IMR-90 (cell line): ENCODE measurements around the gene PYDC1. TPM values are rescaled to one million over a fixed set of nuclear protein-coding genes. Genes with fewer than 3 reads are reported as not detected.

Experiments
- ATAC-seq: fragments of 200-7000 bp; cut with Tn5 transposase; 2 replicates; pipeline ENCODE4 v1.9.1; 2020; ENCODE audit warnings: low read depth, mild to moderate bottlenecking, moderate library complexity
- BruUV-seq: library from RNA; stranded (reverse); fragments of 400-500 nt; replicated peaks from 2 replicates; lab custom pipeline; 2021; lab: Mats Ljungman, UMichigan
- CTCF ChIA-PET: fragments of 300-600 bp; formaldehyde crosslinking; extraction: SDS; loops from one replicate; lab custom pipeline; 2021; ENCODE audit warnings: antibody characterized with exemption; lab: Yijun Ruan, JAX
- POLR2A ChIA-PET: fragments of 300-600 bp; sonication (Branson Sonifier 250); formaldehyde crosslinking; loops from one replicate; lab custom pipeline; 2022; ENCODE audit warnings: antibody characterized with exemption; ENCODE audit not compliant: unreplicated experiment; lab: Charles Lee
- DNase-seq: peaks from one replicate; pipeline ENCODE4 v3.0.0; 2013
- H2AFZ ChIP-seq: replicated peaks from 2 replicates; pipeline ENCODE3; 2013; ENCODE audit warnings: low read length, mild to moderate bottlenecking; ENCODE audit not compliant: poor library complexity
- H2AK5ac ChIP-seq: 2 replicates; pipeline ENCODE4 v1.6.1; 2013; ENCODE audit warnings: low read depth, low read length, inconsistent platforms
- H2AK9ac ChIP-seq: replicated peaks from 2 replicates; pipeline ENCODE3; 2013; ENCODE audit warnings: mild to moderate bottlenecking, low read depth, low read length, moderate library complexity; ENCODE audit not compliant: poor library complexity
- H2BK120ac ChIP-seq: 2 replicates; pipeline ENCODE4 v1.6.1; 2013; ENCODE audit warnings: low read depth, low read length, inconsistent platforms
- H2BK15ac ChIP-seq: 3 replicates; pipeline ENCODE4 v1.6.1; 2013; ENCODE audit warnings: low read depth, low read length, inconsistent platforms
- H2BK20ac ChIP-seq: 2 replicates; pipeline ENCODE4 v1.6.1; 2013; ENCODE audit warnings: low read depth, mild to moderate bottlenecking, inconsistent platforms, low read length, moderate library complexity
- H2BK5ac ChIP-seq: 2 replicates; pipeline ENCODE4 v1.6.1; 2013; ENCODE audit warnings: mild to moderate bottlenecking, low read depth, low read length, inconsistent platforms; ENCODE audit not compliant: poor library complexity, severe bottlenecking
- H3K14ac ChIP-seq: replicated peaks from 2 replicates; pipeline ENCODE4 v1.6.1; 2013; ENCODE audit warnings: low read depth, low read length, inconsistent platforms
- H3K18ac ChIP-seq: 2 replicates; pipeline ENCODE4 v1.6.1; 2013; ENCODE audit warnings: low read depth, low read length, control low read depth
- H3K23ac ChIP-seq: 2 replicates; pipeline ENCODE4 v1.6.1; 2013; ENCODE audit warnings: low read depth, low read length, inconsistent platforms
- H3K27ac ChIP-seq: 2 replicates; pipeline ENCODE4 v1.5.1; 2013; ENCODE audit warnings: mild to moderate bottlenecking, control low read depth, low read length; ENCODE audit not compliant: insufficient read depth
- H3K27me3 ChIP-seq: 2 replicates; pipeline ENCODE4 v1.6.1; 2013; ENCODE audit warnings: low read length; ENCODE audit not compliant: control insufficient read depth, insufficient read depth
- H3K36me3 ChIP-seq: 2 replicates; pipeline ENCODE4 v1.6.1; 2013; ENCODE audit warnings: low read length, mixed read lengths; ENCODE audit not compliant: control insufficient read depth, insufficient read depth
- H3K4ac ChIP-seq: 2 replicates; pipeline ENCODE4 v1.6.1; 2013; ENCODE audit warnings: low read depth, low read length, inconsistent platforms
- H3K4me1 ChIP-seq: 2 replicates; pipeline ENCODE4 v1.6.1; 2013; ENCODE audit warnings: low read length, mixed read lengths; ENCODE audit not compliant: control insufficient read depth, insufficient read depth
- H3K4me2 ChIP-seq: 2 replicates; pipeline ENCODE4 v1.6.1; 2013; ENCODE audit warnings: low read depth, mild to moderate bottlenecking, control low read depth, low read length, moderate library complexity
- H3K4me3 ChIP-seq: 2 replicates; pipeline ENCODE4 v1.5.1; 2013; ENCODE audit warnings: low read depth, mild to moderate bottlenecking, control low read depth, low read length, moderate library complexity; ENCODE audit not compliant: insufficient read depth
- H3K56ac ChIP-seq: 2 replicates; pipeline ENCODE4 v1.6.1; 2013; ENCODE audit warnings: low read length, inconsistent platforms; ENCODE audit not compliant: insufficient read depth; ENCODE audit errors: extremely low read depth
- H3K79me1 ChIP-seq, 2 experiments: 2 replicates each; pipeline ENCODE4 v1.6.1; 2013; ENCODE audit warnings: low read length in 2 of 2, inconsistent platforms in 1 of 2, low read depth in 1 of 2
- H3K9ac ChIP-seq: 2 replicates; pipeline ENCODE4 v1.6.1; 2013; ENCODE audit warnings: low read depth, low read length, control low read depth
- H3K9me1 ChIP-seq: 2 replicates; pipeline ENCODE4 v1.6.1; 2013; ENCODE audit warnings: low read length, inconsistent platforms; ENCODE audit not compliant: insufficient read depth
- H3K9me3 ChIP-seq: 2 replicates; pipeline ENCODE4 v1.6.1; 2013; ENCODE audit warnings: low read length; ENCODE audit not compliant: control insufficient read depth, insufficient read depth
- H4K20me1 ChIP-seq: 2 replicates; pipeline ENCODE4 v1.6.1; 2013; ENCODE audit warnings: low read length, inconsistent platforms; ENCODE audit not compliant: insufficient read depth
- H4K5ac ChIP-seq: 2 replicates; pipeline ENCODE4 v1.6.1; 2013; ENCODE audit warnings: mild to moderate bottlenecking, low read depth, low read length, control low read depth
- H4K8ac ChIP-seq, 2 experiments: 2 replicates each; pipeline ENCODE4 v1.6.1; 2013; ENCODE audit warnings: low read depth in 2 of 2, low read length in 2 of 2, control low read depth in 1 of 2, inconsistent platforms in 1 of 2
- H4K91ac ChIP-seq: 2 replicates; pipeline ENCODE4 v1.6.1; 2013; ENCODE audit warnings: low read depth, low read length, inconsistent platforms; ENCODE audit not compliant: insufficient read depth
- BHLHE40 ChIP-seq: fragments of 150-350 bp; IDR thresholded peaks from 2 replicates; pipeline ENCODE4 v1.6.1; 2016; ENCODE audit warnings: mild to moderate bottlenecking, low read depth, low read length
- CEBPB ChIP-seq: IDR thresholded peaks from 2 replicates; pipeline ENCODE4 v1.6.1; 2012; ENCODE audit warnings: low read depth, low read length, improper control_type of control experiment
- CHD1 ChIP-seq: IDR thresholded peaks from 2 replicates; pipeline ENCODE4 v1.6.1; 2012; ENCODE audit warnings: low read depth, low read length, improper control_type of control experiment
- MAFK ChIP-seq: IDR thresholded peaks from 2 replicates; pipeline ENCODE4 v1.6.1; 2012; ENCODE audit warnings: low read depth, low read length, improper control_type of control experiment
- MAZ ChIP-seq: IDR thresholded peaks from 2 replicates; pipeline ENCODE4 v1.6.1; 2012; ENCODE audit warnings: low read depth, mild to moderate bottlenecking, low read length, improper control_type of control experiment, moderate library complexity, borderline replicate concordance
- NFE2L2 ChIP-seq: fragments of 150-350 bp; IDR thresholded peaks from 2 replicates; pipeline ENCODE4 v1.6.1; 2016; ENCODE audit warnings: low read depth, mild to moderate bottlenecking, low read length
- RCOR1 ChIP-seq: IDR thresholded peaks from 2 replicates; pipeline ENCODE4 v1.6.1; 2012; ENCODE audit warnings: mild to moderate bottlenecking, low read length, improper control_type of control experiment; ENCODE audit not compliant: insufficient replicate concordance
- RFX5 ChIP-seq: IDR thresholded peaks from 2 replicates; pipeline ENCODE4 v1.8.0; 2012; ENCODE audit warnings: low read depth, mild to moderate bottlenecking, low read length, moderate library complexity
- WGBS, 2 experiments: methylation state at CpG; one replicate each; pipeline versions ENCODE4 v1.1.5 to v1.1.7; 2013; ENCODE audit warnings: missing lambda C conversion rate in 2 of 2; ENCODE audit not compliant: insufficient read length in 1 of 2; ENCODE audit errors: extremely low coverage in 2 of 2; 5-methylcytosine and 5-hydroxymethylcytosine counted together
- dilution Hi-C: fragments of 300-500 bp; cut with HindIII; formaldehyde crosslinking; loops from one replicate; pipeline ENCODE4 v1.14.3; 2018; ENCODE audit warnings: low sequenced_read_pairs; ENCODE audit not compliant: unreplicated experiment
- in situ Hi-C: fragments of 300-500 bp; cut with MboI; formaldehyde crosslinking; loops from 3 replicates; pipeline ENCODE4 v1.14.3; 2019; ENCODE audit warnings: low sequenced_read_pairs, inconsistent platforms, mixed read lengths
- intact Hi-C: fragments of 100-400 bp; cut with micrococcal nuclease; formaldehyde crosslinking; loops from 2 replicates; pipeline ENCODE4 v1.10.0; 2022
- polyA plus RNA-seq, 3 experiments: library from polyadenylated mRNA; depleted of rRNA; stranded (reverse); fragments of >200 nt; gene quantifications; 2 replicates each; pipeline ENCODE4 v1.2.3, GENCODE V29; 2012; ENCODE audit warnings: low replicate concordance in 1 of 3
- total RNA-seq: library from RNA; depleted of rRNA; stranded (reverse); fragments of >200 nt; gene quantifications from 2 replicates; pipeline ENCODE4 v1.2.3, GENCODE V29; 2012
- TF ChIP-seq, protein P1 (sequence below): conservative IDR thresholded peaks from 2 replicates; pipeline ENCODE4 v1.5.1; 2012; ENCODE audit warnings: mild to moderate bottlenecking, low read depth, low read length, improper control_type of control experiment

PYDC1 gene
- total and polyA plus RNA-seq, 2 of the 4 experiments (the other 2 are of a cell fraction) = not detected

DNA sequence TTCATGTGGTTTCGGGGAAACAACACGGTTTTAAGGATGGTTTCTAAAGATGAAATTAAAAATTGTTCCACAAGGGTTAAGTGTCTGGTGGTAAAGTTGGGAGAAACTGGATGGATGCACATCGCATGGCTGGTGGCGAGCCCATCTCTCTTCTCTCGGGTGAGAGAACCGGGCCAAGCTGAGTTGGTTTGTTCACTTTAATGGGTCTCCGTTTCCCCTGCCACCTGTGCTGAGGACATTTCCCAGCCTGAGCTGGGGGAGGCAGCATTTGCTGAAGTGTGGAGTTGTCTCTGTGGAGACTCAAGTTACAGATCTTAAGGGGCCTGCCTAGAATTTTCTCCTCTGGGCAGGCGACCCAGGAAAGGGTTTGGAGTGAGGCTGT, 29.1 kb downstream of the PYDC1 start:
- peaks cover 59 to 91% of the 10 kb centered on the region in 2 experiments for H3K79me1 ChIP-seq
- no TSS peak for BruUV-seq
- no peak overlapping the region for H4K91ac ChIP-seq
- DNase-seq (no peak), ATAC-seq (no peak)
- H3K9ac ChIP-seq = no peak overlapping the region
- H3K36me3 ChIP-seq = peaks cover 90% of the 10 kb centered on the region
- peaks cover 92% of the 10 kb centered on the region for H4K20me1 ChIP-seq
- no peak overlapping the region for H2BK120ac ChIP-seq
- H3K14ac ChIP-seq = no peak overlapping the region
- CTCF ChIA-PET = interaction anchor here (0.8 kb wide), 1 partner anchor 11 kb away, joined by 3 read pairs; no protein-coding TSS in a partner anchor
- TF ChIP-seq RCOR1 = no peak
- TF ChIP-seq MAFK = no peak
- no peak for TF ChIP-seq NFE2L2
- no peak for TF ChIP-seq CEBPB
- TF ChIP-seq RFX5 = no peak
- TF ChIP-seq BHLHE40 = no peak
- TF ChIP-seq MAZ = no peak
- TF ChIP-seq CHD1 = no peak
- TF ChIP-seq, protein P1, sequence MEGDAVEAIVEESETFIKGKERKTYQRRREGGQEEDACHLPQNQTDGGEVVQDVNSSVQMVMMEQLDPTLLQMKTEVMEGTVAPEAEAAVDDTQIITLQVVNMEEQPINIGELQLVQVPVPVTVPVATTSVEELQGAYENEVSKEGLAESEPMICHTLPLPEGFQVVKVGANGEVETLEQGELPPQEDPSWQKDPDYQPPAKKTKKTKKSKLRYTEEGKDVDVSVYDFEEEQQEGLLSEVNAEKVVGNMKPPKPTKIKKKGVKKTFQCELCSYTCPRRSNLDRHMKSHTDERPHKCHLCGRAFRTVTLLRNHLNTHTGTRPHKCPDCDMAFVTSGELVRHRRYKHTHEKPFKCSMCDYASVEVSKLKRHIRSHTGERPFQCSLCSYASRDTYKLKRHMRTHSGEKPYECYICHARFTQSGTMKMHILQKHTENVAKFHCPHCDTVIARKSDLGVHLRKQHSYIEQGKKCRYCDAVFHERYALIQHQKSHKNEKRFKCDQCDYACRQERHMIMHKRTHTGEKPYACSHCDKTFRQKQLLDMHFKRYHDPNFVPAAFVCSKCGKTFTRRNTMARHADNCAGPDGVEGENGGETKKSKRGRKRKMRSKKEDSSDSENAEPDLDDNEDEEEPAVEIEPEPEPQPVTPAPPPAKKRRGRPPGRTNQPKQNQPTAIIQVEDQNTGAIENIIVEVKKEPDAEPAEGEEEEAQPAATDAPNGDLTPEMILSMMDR = no peak
- POLR2A ChIA-PET = no interaction called here
- H3K23ac ChIP-seq = no peak overlapping the region
- H3K27me3 ChIP-seq = no peaks in the 10 kb centered on the region
- in situ Hi-C loops = no loop called here
- dilution Hi-C loops = no loop called here
- no peak overlapping the region for H3K56ac ChIP-seq
- 88% methylated on average over 1 of the region's 8 CpGs; no CpG with 5 or more reads in 1 of the 2 experiments for WGBS, 2 experiments
- H2AK5ac ChIP-seq = no peak overlapping the region
- H4K5ac ChIP-seq = no peak overlapping the region
- H2AK9ac ChIP-seq = no peak overlapping the region
- no peak overlapping the region for H2BK5ac ChIP-seq
- H4K8ac ChIP-seq = no peak overlapping the region
- H3K18ac ChIP-seq = no peak overlapping the region
- no peak overlapping the region for H3K27ac ChIP-seq
- no peak overlapping the region for H2BK15ac ChIP-seq
- intact Hi-C loops = loop anchor here (10.0 kb wide), 1 partner anchor 687 kb away; the partner anchor contains the start of gene ZNF267
- H3K9me1 ChIP-seq = peaks cover 6% of the 10 kb centered on the region; the same call in 1 of the 2 replicates
- H3K4me2 ChIP-seq = no peak overlapping the region
- no peak overlapping the region for H3K4me3 ChIP-seq
- H3K9me3 ChIP-seq = no peaks in the 10 kb centered on the region
- no peak overlapping the region for H3K4ac ChIP-seq
- H2BK20ac ChIP-seq = no peak overlapping the region
- no peak overlapping the region for H2AFZ ChIP-seq
- H3K4me1 ChIP-seq = peaks cover 4% of the 10 kb centered on the region; the same call in 1 of the 2 replicates
